PC-9 (cell line): Measurements from ENCODE around the gene MDH2.

Experiments used
- EZH2 ChIP-seq: fragments of 200-600 bp; sonication (generic); IDR thresholded peaks from 2 replicates; pipeline ENCODE4 v1.8.0; 2017; ENCODE audit warnings: antibody characterized with exemption, low read depth
- TF ChIP-seq, protein P1 (sequence below): fragments of 200-600 bp; sonication (generic); conservative IDR thresholded peaks from 2 replicates; pipeline ENCODE4 v1.6.1; 2017; ENCODE audit warnings: mixed run types, antibody characterized with exemption, mild to moderate bottlenecking, moderate library complexity

DNA sequence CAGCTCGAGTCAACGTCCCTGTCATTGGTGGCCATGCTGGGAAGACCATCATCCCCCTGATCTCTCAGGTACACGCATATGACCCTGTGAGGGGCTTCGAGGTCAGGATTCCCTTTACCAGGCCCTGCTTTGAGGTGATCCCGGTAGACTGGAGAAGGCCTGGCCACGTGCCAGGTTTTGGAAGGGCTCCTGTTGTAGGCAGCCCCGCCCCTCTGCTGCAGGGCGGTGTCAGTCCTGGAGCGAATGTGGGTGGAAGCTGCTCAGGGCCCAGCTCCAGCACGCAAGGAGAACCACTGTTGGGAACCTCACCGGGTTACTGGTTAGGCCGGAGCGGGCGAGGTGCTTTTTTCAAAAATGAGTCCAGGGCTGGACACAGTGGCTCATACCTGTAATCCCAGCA lies 15.6 kb downstream of the MDH2 start:
- TF ChIP-seq, protein P1, sequence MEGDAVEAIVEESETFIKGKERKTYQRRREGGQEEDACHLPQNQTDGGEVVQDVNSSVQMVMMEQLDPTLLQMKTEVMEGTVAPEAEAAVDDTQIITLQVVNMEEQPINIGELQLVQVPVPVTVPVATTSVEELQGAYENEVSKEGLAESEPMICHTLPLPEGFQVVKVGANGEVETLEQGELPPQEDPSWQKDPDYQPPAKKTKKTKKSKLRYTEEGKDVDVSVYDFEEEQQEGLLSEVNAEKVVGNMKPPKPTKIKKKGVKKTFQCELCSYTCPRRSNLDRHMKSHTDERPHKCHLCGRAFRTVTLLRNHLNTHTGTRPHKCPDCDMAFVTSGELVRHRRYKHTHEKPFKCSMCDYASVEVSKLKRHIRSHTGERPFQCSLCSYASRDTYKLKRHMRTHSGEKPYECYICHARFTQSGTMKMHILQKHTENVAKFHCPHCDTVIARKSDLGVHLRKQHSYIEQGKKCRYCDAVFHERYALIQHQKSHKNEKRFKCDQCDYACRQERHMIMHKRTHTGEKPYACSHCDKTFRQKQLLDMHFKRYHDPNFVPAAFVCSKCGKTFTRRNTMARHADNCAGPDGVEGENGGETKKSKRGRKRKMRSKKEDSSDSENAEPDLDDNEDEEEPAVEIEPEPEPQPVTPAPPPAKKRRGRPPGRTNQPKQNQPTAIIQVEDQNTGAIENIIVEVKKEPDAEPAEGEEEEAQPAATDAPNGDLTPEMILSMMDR = no peak
- TF ChIP-seq EZH2 = no peak
